ENCODE measurements around the gene GPR152.
"Not testable (repeated sequence)": the region's sequence is repeated elsewhere in the genome, so short reads cannot be mapped to it uniquely, and the experiment has no call there.

GPR152 gene

GRCh38 chr11:67439321-67440228 is 13.0 kb downstream of the GPR152 start:
- peak; percentile 91 for DNase-seq (ENCODE audit: low spot score)

GRCh38 chr11:67438158-67438902 is 14.2 kb downstream of the GPR152 start:
- no peak for DNase-seq (ENCODE audit: low spot score)

GRCh38 chr11:67437809-67438157 is 14.7 kb downstream of the GPR152 start:
- DNase-seq (ENCODE audit: low spot score): no peak

GRCh38 chr11:67437082-67437808 is 15.3 kb downstream of the GPR152 start, which contains the start of gene PTPRCAP:
Gene PTPRCAP, minus strand, starts transcription at chr11:67437682. Its CDS starts 63 bp downstream, at chr11:67437619.
- no peak for DNase-seq (ENCODE audit: low spot score)

- no peak for DNase-seq (ENCODE audit: low spot score)
Observed at GRCh38 chr11:67436459-67437081, 16.0 kb downstream of the GPR152 start.

- DNase-seq (ENCODE audit: low spot score): no peak
Observed at GRCh38 chr11:67435727-67436458, 16.6 kb downstream of the GPR152 start.

GRCh38 chr11:67435031-67435726 is 17.4 kb downstream of the GPR152 start:
- DNase-seq (ENCODE audit: low spot score): no peak

GRCh38 chr11:67434395-67434881 is 18.1 kb downstream of the GPR152 start:
- no peak for DNase-seq (ENCODE audit: low spot score)

GRCh38 chr11:67433536-67434394 is 18.8 kb downstream of the GPR152 start:
- no peak for DNase-seq (ENCODE audit: low spot score)

GRCh38 chr11:67432655-67433349 is 19.7 kb downstream of the GPR152 start:
- no peak for DNase-seq (ENCODE audit: low spot score)

GRCh38 chr11:67431346-67432249 is 20.9 kb downstream of the GPR152 start:
- DNase-seq (ENCODE audit: low spot score): no peak

GRCh38 chr11:67429722-67430121 is 22.8 kb downstream of the GPR152 start:
- DNase-seq (ENCODE audit: low spot score): no peak

GRCh38 chr11:67429038-67429668 is 23.4 kb downstream of the GPR152 start:
- no peak for DNase-seq (ENCODE audit: low spot score)

GRCh38 chr11:67428052-67429001 is 24.2 kb downstream of the GPR152 start, which contains the start of gene RPS6KB2:
Gene RPS6KB2, plus strand, starts transcription at chr11:67428494. Its CDS starts 52 bp downstream, at chr11:67428546.
- peak; percentile 100 for DNase-seq (ENCODE audit: low spot score)

GRCh38 chr11:67427364-67427859 is 25.1 kb downstream of the GPR152 start:
- DNase-seq (ENCODE audit: low spot score): not testable (repeated sequence)

Data from HuH-7 (cell line).